HCT116 (cell line): ENCODE data around the gene SPTBN1. TPM values are rescaled to one million over a fixed set of nuclear protein-coding genes. Genes with fewer than 3 reads are reported as not detected.
"Not testable (repeated sequence)": the region's sequence is repeated elsewhere in the genome, so short reads cannot be mapped to it uniquely, and the experiment has no call there.

Source experiments
- ATAC-seq: fragments of 200-7000 bp; cut with Tn5 transposase; 2 replicates; pipeline ENCODE4 v1.9.1; 2020; ENCODE audit warnings: mild to moderate bottlenecking, moderate library complexity
- BruUV-seq: library from RNA; stranded (reverse); fragments of 400-500 nt; replicated peaks from 2 replicates; lab custom pipeline; 2021; lab: Mats Ljungman, UMichigan
- CTCF ChIA-PET: fragments of 300-600 bp; sonication (Branson Sonifier 250); formaldehyde crosslinking; loops from one replicate; lab custom pipeline; 2021; ENCODE audit warnings: antibody characterized with exemption; lab: Charles Lee
- POLR2A ChIA-PET: fragments of 300-600, 350-600 bp; sonication (Branson Sonifier 250); formaldehyde crosslinking; loops from one replicate; lab custom pipeline; 2021; ENCODE audit warnings: antibody characterized with exemption; lab: Charles Lee
- RAD21 ChIA-PET, 2 experiments: fragments of 300-600 bp; sonication (Branson Sonifier 250); formaldehyde crosslinking; loops; one replicate each; lab custom pipeline; 2023; ENCODE audit warnings: low total read pairs in 2 of 2; ENCODE audit not compliant: uncharacterized antibody in 2 of 2, unreplicated experiment in 2 of 2, low non-redundant PET in 1 of 2; lab: Charles Lee
- DNase-seq: peaks from one replicate; pipeline ENCODE4 v3.0.0-alpha.2; 2010; ENCODE audit warnings: low read depth, low spot score
- H2AFZ ChIP-seq: fragments of 200-600 bp; shearing (Covaris generic), sonication (generic); 2 replicates; pipeline ENCODE4 v1.6.1; 2017; ENCODE audit warnings: low read depth, mixed run types, mixed read lengths, antibody characterized with exemption, low read length; ENCODE audit not compliant: poor library complexity, severe bottlenecking
- H3K27ac ChIP-seq: 2 replicates; pipeline ENCODE4 v1.5.1; 2012; ENCODE audit warnings: low read depth, low read length
- H3K27me3 ChIP-seq: fragments of 200-600 bp; sonication (generic); 2 replicates; pipeline ENCODE4 v1.6.1; 2016; ENCODE audit warnings: mixed run types, low read length, mixed read lengths; ENCODE audit not compliant: insufficient read depth
- H3K36me3 ChIP-seq, 2 experiments: fragments of 200-500 bp in 1 of 2; fragments of 200-600 bp in 1 of 2; sonication (Bioruptor generic) in 1 of 2; sonication (generic) in 1 of 2; 2 replicates each; pipeline versions ENCODE4 v1.5.1 to v1.6.1; 2014 to 2016; ENCODE audit warnings: low read length in 2 of 2, inconsistent platforms in 1 of 2, mixed read lengths in 1 of 2, mixed run types in 1 of 2; ENCODE audit not compliant: insufficient read depth in 2 of 2, control insufficient read depth in 1 of 2
- H3K4me1 ChIP-seq, 2 experiments: fragments of 200-600 bp in 1 of 2; sonication (generic) in 1 of 2; 2 replicates each; pipeline versions ENCODE4 v1.5.1 to v1.6.1; 2012 to 2017; ENCODE audit warnings: low read length in 2 of 2, inconsistent platforms in 1 of 2, mild to moderate bottlenecking in 1 of 2, mixed read lengths in 1 of 2, mixed run types in 1 of 2, moderate library complexity in 1 of 2; ENCODE audit not compliant: insufficient read depth in 2 of 2, control insufficient read depth in 1 of 2
- H3K4me2 ChIP-seq: fragments of 200-600 bp; sonication (generic); 2 replicates; pipeline ENCODE4 v1.6.1; 2017; ENCODE audit warnings: mixed run types, low read length, mixed read lengths
- H3K4me3 ChIP-seq, 2 experiments: fragments of 200-600 bp in 1 of 2; sonication (generic) in 1 of 2; replicated peaks in 1 of 2; 2 replicates each; pipeline ENCODE4 v1.5.1; 2011 to 2016; ENCODE audit warnings: low read length in 2 of 2, control low read depth in 1 of 2, low read depth in 1 of 2, mild to moderate bottlenecking in 1 of 2, mixed read lengths in 1 of 2, mixed run types in 1 of 2
- H3K79me2 ChIP-seq: fragments of 200-600 bp; sonication (generic); 2 replicates; pipeline ENCODE4 v1.6.1; 2017; ENCODE audit warnings: mild to moderate bottlenecking, mixed run types, low read length, moderate library complexity, mixed read lengths; ENCODE audit not compliant: insufficient read depth
- H3K9ac ChIP-seq: fragments of 200-600 bp; sonication (generic); 2 replicates; pipeline ENCODE4 v1.6.1; 2016; ENCODE audit warnings: low read length, mixed read lengths
- H3K9me2 ChIP-seq: fragments of 200-600 bp; sonication (generic), shearing (Covaris generic); 2 replicates; pipeline ENCODE4 v1.6.1; 2017; ENCODE audit warnings: mixed run types, mild to moderate bottlenecking, moderate library complexity; ENCODE audit not compliant: insufficient read depth
- H3K9me3 ChIP-seq, 2 experiments: fragments of 200-500 bp in 1 of 2; fragments of 200-600 bp in 1 of 2; sonication (Bioruptor generic) in 1 of 2; sonication (generic) in 1 of 2; 2 replicates each; pipeline ENCODE4 v1.6.1; 2014 to 2017; ENCODE audit warnings: low read length in 2 of 2, mixed read lengths in 2 of 2, inconsistent platforms in 1 of 2, low read depth in 1 of 2, mild to moderate bottlenecking in 1 of 2, mixed run types in 1 of 2, moderate library complexity in 1 of 2; ENCODE audit not compliant: control insufficient read depth in 1 of 2, insufficient read depth in 1 of 2
- H4K20me1 ChIP-seq: fragments of 200-600 bp; sonication (generic), shearing (Covaris generic); 2 replicates; pipeline ENCODE4 v1.6.1; 2017; ENCODE audit warnings: mixed run types, mild to moderate bottlenecking, moderate library complexity; ENCODE audit not compliant: insufficient read depth
- ATF3 ChIP-seq: IDR thresholded peaks from 2 replicates; pipeline ENCODE4 v1.6.1; 2012
- EGR1 ChIP-seq: IDR thresholded peaks from 2 replicates; pipeline ENCODE4 v1.6.1; 2012; ENCODE audit warnings: low read depth
- POLR2AphosphoS5 ChIP-seq: IDR thresholded peaks from 2 replicates; pipeline ENCODE4 v1.6.1; 2011; ENCODE audit warnings: mild to moderate bottlenecking, low read depth, low read length, moderate library complexity
- SP1 ChIP-seq: IDR thresholded peaks from 2 replicates; pipeline ENCODE4 v1.6.1; 2012; ENCODE audit warnings: low read depth
- TCF7L2 ChIP-seq: IDR thresholded peaks from 2 replicates; pipeline ENCODE4 v1.7.0; 2011; ENCODE audit warnings: borderline replicate concordance, inconsistent platforms; ENCODE audit not compliant: insufficient read depth, insufficient read length; ENCODE audit errors: extremely low read depth
- ZFX ChIP-seq: fragments of 450-650 bp; IDR thresholded peaks from 2 replicates; pipeline ENCODE4 v1.6.1; 2017
- intact Hi-C: fragments of 100-400 bp; cut with micrococcal nuclease; formaldehyde crosslinking; loops from 2 replicates; pipeline ENCODE4 v1.10.0; 2022
- total RNA-seq: library from RNA; stranded (reverse); gene quantifications from one replicate; pipeline ENCODE4 v1.2.1, GENCODE V29; 2021; ENCODE audit not compliant: unreplicated experiment
- TF ChIP-seq, protein P1 (sequence below): IDR thresholded peaks from 2 replicates; pipeline ENCODE4 v1.6.1; 2011; ENCODE audit warnings: mild to moderate bottlenecking, low read length, moderate library complexity; ENCODE audit not compliant: insufficient replicate concordance; ENCODE audit errors: extremely low read depth
- TF ChIP-seq, protein P2 (sequence below): IDR thresholded peaks from 2 replicates; pipeline ENCODE4 v1.6.1; 2012

Gene SPTBN1
- total RNA-seq, 1 experiment from 2014 or later, result 84.4 TPM

- CTCF ChIA-PET, result interaction anchor here (1.3 kb wide), 1 partner anchor 591 kb away, joined by 5 read pairs; no protein-coding TSS in a partner anchor
Measured at GRCh38 chr2:54697934-54698333, 241.8 kb downstream of the SPTBN1 start.

DNA sequence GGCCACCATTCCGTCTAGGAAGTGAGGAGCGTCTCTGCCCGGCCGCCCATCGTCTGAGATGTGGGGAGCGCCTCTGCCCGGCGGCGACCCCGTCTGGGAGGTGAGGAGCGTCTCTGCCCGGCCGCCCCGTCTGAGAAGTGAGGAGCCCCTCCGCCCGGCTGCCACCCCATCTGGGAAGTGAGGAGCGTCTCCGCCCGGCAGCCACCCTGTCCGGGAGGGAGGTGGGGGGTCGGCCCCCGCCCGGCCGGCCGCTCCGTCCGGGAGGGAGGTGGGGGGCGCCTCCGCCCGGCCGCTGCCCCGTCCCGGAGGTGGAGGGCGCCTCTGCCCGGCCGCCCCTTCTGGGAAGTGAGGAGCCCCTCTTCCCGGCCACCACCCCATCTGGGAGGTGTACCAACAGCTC is 242.8 kb downstream of the SPTBN1 start:
- ATAC-seq, H3K36me3 ChIP-seq, H3K9me2 ChIP-seq, POLR2A ChIA-PET, H3K27me3 ChIP-seq, H3K4me2 ChIP-seq, H3K4me3 ChIP-seq, BruUV-seq, intact Hi-C loops, H3K27ac ChIP-seq, RAD21 ChIA-PET, CTCF ChIA-PET, H3K9me3 ChIP-seq, H4K20me1 ChIP-seq, H3K4me1 ChIP-seq, H2AFZ ChIP-seq, H3K79me2 ChIP-seq, H3K9ac ChIP-seq, DNase-seq: not testable (repeated sequence)

More at GRCh38 chr2:54697934-54698333, 241.8 kb downstream of the SPTBN1 start:
- Histone ChIP-seq H3K79me2 (no peaks in the 10 kb centered on the region), H3K9ac (no peak overlapping the region), H3K27ac (no peak overlapping the region), H3K9me3 (no peaks in the 10 kb centered on the region; a peak in 1 of 4 replicates), H3K4me1 (no peaks in the 10 kb centered on the region), H2AFZ (no peak overlapping the region), H3K27me3 (no peaks in the 10 kb centered on the region), H4K20me1 (no peaks in the 10 kb centered on the region), H3K4me2 (no peak overlapping the region), H3K36me3 (no peaks in the 10 kb centered on the region), H3K9me2 (no peaks in the 10 kb centered on the region), H3K4me3 (no peak overlapping the region)
- POLR2A ChIA-PET, result no interaction called here
- BruUV-seq, result no TSS peak
- ATAC-seq (no peak), DNase-seq (no peak)
- intact Hi-C loops, result no loop called here
- RAD21 ChIA-PET, result no interaction called here
- TF ChIP-seq POLR2AphosphoS5, result no peak
- TF ChIP-seq TCF7L2, result no peak
- no peak for TF ChIP-seq ATF3
- TF ChIP-seq, protein P1, sequence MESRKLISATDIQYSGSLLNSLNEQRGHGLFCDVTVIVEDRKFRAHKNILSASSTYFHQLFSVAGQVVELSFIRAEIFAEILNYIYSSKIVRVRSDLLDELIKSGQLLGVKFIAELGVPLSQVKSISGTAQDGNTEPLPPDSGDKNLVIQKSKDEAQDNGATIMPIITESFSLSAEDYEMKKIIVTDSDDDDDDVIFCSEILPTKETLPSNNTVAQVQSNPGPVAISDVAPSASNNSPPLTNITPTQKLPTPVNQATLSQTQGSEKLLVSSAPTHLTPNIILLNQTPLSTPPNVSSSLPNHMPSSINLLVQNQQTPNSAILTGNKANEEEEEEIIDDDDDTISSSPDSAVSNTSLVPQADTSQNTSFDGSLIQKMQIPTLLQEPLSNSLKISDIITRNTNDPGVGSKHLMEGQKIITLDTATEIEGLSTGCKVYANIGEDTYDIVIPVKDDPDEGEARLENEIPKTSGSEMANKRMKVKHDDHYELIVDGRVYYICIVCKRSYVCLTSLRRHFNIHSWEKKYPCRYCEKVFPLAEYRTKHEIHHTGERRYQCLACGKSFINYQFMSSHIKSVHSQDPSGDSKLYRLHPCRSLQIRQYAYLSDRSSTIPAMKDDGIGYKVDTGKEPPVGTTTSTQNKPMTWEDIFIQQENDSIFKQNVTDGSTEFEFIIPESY, result no peak
- TF ChIP-seq EGR1, result no peak
- no peak for TF ChIP-seq SP1
- no peak for TF ChIP-seq ZFX
- TF ChIP-seq, protein P2, sequence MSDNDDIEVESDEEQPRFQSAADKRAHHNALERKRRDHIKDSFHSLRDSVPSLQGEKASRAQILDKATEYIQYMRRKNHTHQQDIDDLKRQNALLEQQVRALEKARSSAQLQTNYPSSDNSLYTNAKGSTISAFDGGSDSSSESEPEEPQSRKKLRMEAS, result no peak
